Gastroesophageal sphincter (tissue), 3 donors: ENCODE measurements around the gene NPHP4.

Source experiments
- EP300 ChIP-seq: sonication (generic); formaldehyde crosslinking; IDR thresholded peaks from one replicate; pipeline ENCODE4 v1.6.1; 2017; ENCODE audit warnings: antibody characterized with exemption, mild to moderate bottlenecking
- POLR2A ChIP-seq, 2 donors: fragments of 450-650 bp; IDR thresholded peaks; one replicate each; pipeline ENCODE4 v1.6.1; 2017; ENCODE audit warnings: antibody characterized with exemption in 2 of 2, mild to moderate bottlenecking in 2 of 2, moderate library complexity in 1 of 2
- TF ChIP-seq, protein P1 (sequence below), 4 experiments: fragments of 200-600 bp in 2 of 4; fragments of 450-650 bp in 2 of 4; sonication (generic) in 1 of 4; IDR thresholded peaks; one replicate each; pipeline ENCODE4 v1.5.1; 2017 to 2019; ENCODE audit warnings: antibody characterized with exemption in 4 of 4, mild to moderate bottlenecking in 2 of 4, moderate library complexity in 2 of 4

DNA sequence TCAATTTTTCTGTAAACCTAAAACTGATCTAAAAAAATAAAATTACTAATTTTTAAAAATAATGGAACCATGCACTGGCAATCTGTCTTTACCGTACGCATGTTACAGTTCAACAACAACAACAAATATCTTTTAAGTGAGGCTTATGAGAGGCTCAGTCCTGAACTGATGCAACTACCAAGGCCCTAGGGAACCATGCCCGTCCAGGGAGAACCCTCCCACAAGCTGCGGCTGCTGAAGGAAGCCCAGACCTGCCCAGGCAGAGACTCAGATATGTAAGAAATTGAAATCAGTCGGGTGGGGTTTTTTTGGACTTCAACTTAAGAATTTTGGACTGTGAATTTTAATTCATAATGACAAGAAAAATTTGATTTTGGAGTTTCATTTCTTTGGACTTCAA lies 91.1 kb downstream of the NPHP4 start:
- TF ChIP-seq POLR2A (IDR thresholded peaks at IDR 0.05) (no peak), EP300 (no peak)
- TF ChIP-seq, protein P1, sequence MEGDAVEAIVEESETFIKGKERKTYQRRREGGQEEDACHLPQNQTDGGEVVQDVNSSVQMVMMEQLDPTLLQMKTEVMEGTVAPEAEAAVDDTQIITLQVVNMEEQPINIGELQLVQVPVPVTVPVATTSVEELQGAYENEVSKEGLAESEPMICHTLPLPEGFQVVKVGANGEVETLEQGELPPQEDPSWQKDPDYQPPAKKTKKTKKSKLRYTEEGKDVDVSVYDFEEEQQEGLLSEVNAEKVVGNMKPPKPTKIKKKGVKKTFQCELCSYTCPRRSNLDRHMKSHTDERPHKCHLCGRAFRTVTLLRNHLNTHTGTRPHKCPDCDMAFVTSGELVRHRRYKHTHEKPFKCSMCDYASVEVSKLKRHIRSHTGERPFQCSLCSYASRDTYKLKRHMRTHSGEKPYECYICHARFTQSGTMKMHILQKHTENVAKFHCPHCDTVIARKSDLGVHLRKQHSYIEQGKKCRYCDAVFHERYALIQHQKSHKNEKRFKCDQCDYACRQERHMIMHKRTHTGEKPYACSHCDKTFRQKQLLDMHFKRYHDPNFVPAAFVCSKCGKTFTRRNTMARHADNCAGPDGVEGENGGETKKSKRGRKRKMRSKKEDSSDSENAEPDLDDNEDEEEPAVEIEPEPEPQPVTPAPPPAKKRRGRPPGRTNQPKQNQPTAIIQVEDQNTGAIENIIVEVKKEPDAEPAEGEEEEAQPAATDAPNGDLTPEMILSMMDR (IDR thresholded peaks at IDR 0.05): no peak
